GM19372 (cell line): ENCODE measurements around the gene CEP128.
A peak's percentile ranks its signal among the peaks of the same experiment; 100 is the strongest.

Experiments used
- ATAC-seq: cut with Tn5 transposase; IDR thresholded peaks from one replicate; pipeline ENCODE4 v1.9.1; 2021; ENCODE audit warnings: mild to moderate bottlenecking, low read depth, moderate library complexity; ENCODE audit not compliant: unreplicated experiment

Gene CEP128

GRCh38 chr14:80906336-80906735 lies 35.2 kb downstream of the CEP128 start:
- no peak for ATAC-seq

DNA sequence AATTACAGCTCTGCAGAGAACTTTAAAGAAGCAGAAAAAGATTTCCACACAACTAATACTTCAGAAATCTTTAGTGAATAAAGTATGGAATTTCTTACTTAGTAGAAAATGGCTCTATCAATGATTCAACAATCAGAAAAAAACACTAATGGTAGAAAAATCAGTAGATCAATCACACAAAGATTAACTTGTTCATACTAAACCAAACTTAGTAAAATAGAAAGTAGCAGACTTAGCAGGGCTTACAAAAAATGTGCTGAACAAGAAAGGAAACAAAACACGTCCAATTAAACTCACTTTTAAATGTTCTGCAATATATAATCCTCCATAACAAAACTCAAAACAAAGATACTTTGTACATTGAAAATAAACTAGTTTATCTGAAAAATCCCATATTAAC lies 38.9 kb downstream of the CEP128 start:
- no peak for ATAC-seq

GRCh38 chr14:80901822-80902221 lies 39.7 kb downstream of the CEP128 start:
- no peak for ATAC-seq

GRCh38 chr14:80901260-80901659 lies 40.3 kb downstream of the CEP128 start:
- no peak for ATAC-seq

DNA sequence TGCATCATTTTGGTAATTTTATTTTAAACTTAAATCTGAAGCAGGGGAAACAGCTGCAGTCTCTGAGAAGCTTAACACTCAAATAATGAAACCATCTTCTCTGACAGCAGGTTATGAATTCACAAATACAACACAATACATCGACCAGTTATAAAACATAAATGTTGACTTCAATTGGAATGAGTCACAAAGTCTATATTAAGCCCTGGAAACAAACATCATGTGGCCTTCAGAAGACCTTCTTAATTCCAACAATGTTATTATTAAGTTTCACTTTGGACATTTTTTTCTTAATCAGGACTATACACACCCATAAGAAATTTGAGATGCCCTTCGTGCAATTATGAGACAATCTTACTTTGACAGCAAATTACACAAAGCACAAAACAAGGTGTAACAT lies 68.9 kb downstream of the CEP128 start:
- ATAC-seq = no peak

DNA sequence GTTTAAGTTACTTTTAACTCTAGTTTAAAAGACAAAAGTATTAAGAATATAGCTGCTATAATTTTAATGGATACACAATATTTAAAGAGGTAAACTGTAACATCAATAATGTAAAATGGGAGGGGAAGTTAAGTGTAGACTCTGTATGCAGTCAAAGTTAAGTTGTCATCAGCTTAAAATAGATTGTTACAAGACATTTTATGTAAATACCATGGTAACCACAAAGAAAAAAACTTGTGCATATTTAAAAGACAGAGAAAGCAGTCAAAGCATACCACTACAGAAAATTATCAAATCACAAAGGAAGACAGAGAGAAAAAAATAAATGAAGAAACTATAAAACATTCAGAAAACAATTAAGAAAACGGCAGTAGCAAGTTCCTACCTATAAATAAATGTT lies 73.3 kb downstream of the CEP128 start:
- ATAC-seq = no peak

DNA sequence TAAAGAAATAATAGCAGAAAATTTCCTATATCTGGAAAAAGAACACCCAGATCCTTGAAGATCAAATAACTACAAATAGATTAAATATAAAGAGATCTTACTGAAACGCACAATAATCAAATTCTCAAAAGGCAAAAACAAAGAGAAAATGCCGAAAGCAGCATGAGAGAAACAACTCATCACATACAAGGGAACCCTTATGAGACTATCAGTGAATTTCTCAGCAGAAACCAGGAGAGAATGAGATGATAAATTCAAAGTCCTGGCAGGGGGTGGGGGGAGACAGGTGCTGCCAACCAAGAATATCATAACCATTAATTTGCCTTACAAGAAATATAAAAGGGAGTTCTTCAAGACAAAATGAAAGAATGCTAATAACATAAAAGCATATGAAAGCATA lies 73.7 kb downstream of the CEP128 start:
- ATAC-seq = no peak

DNA sequence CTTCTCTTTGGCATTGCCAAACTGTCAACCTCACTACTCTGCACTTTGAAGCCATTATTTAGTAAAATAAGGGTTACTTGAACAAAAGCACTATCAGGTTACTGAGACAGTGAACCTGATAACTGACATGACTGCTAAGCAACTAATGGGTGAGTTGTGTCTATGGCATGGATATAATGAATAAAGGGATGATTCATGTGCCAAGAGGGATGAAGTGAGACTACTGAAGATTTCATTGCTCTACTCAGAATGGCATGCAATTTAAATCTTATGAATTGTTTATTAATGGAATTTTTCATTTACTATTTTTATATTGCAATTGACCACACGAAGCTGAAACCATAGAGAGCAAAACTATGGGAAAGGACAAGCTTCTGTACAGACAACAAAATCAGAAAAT lies 74.4 kb downstream of the CEP128 start:
- no peak for ATAC-seq

DNA sequence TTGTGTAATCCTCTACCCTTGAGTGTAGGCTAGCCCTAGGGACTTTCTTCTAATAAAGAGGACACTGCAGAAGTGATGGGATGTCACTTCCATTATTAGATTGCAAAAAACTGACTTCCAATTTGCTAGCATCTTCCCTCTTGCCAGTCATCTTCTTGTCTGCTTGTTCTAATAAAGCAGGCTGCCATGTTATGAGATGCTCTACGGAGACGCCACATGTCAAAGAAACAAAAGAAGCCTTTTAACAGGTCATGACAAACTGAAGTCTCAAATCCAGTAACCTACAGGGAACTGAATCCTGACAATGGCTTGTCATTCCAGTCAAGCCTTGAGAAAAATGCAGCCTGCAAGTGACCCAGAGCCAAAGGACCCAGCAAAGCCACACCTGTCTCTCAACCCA lies 76.0 kb downstream of the CEP128 start:
- ATAC-seq = no peak

DNA sequence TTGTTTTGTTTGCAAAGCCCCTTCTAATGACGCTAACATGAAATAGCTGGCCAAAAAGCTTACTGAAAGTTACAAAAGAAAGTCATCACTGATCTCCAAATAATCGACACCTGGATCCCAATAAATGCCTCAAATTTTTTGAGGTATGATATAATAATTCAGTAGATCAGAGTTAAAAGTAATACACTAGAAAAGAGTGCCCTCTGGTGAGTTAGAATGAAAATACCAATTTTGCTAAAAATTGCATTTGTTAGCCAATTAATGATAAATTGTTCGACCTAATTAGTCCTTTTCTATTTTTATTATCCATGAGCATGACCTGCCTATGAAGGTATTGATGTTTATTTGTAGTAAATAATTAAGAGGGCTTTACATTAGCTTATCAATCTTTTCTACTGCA lies 78.6 kb downstream of the CEP128 start:
- ATAC-seq = no peak

DNA sequence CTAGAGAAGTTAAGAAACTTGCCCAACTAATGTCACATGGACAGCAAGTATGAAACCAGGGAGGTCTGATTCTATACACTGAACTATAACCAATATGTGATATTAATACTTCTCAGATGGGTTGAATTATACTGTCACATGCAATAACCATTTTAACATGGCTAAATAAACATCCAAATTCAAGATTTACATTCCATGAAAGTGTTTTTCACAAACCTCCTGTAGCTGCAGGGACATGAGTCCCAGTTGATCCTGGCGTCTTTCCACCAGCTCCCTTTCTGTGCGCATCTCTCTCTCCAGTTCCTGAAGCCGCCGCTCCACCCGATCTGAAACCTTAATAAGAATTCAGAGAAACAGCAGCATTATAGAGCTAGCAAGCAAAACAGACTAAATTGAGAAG lies 79.0 kb downstream of the CEP128 start:
- ATAC-seq = no peak

DNA sequence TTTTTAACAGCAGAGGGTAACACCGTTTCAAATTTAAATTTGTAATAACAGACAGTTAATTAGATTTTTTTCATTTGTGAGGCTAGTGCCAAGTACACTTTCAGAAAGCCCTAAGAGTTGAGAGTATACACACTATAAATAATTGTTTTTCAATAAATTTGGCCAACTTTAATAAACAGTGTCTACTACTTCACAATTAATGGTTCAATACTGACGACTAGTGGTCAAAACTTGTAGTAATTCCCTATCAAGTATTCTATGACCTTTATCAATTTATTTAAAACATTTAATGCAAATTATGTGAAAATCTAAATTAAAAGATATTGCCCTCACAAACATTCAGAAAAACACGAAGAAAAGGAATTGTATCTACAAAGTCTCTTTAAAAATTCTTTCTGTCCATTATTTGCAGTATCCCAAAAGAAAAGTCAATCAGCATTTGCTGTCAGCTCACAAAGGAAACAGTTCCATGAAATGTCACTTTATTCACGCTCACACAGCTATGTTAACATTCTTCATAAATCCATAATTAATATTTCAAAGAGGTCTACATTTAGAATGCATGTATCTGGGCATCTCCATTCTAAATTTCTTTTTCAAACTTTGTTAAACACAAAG lies 91.2 kb downstream of the CEP128 start:
- ATAC-seq = peak; percentile 83

DNA sequence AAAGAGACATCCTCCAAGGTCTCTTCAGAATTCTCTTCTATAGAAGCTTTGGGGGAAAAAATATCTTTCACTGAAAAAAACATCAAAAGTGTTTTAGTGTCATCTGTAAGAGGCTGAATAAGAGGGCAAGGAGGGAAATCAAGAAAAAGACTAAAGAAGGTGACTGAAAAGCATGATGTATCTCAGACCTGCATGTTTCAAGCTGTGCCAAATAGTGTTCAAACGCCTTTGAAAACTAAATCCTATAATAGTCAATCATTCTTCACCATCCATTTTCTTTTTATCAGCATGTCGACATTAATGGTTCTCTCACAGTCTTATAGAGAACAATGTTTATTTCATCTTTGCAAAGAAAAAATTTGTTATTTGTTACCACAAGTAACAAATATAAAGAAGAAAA lies 94.5 kb downstream of the CEP128 start:
- ATAC-seq = no peak

DNA sequence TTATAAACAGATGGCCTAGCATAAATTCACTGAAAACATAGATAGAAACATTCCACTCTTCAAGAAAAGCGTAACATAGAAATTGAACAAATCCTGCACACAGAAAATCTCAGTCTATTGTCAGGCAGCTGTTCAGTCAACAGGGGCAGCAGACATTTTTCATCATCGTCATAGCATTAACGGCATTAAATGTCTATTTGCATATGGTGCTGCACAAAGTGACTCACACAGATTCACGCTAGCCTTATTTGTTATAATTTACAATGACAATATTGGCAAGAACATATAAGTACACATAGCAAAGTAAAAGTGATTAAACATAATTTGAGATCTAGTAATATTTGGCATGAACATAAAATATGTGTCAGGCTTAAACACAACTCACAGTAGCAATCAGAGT lies 95.7 kb downstream of the CEP128 start:
- ATAC-seq = no peak

- ATAC-seq = no peak
These were observed 96.7 kb downstream of the CEP128 start for GRCh38 chr14:80844872-80845271.

GRCh38 chr14:80839743-80840142 lies 101.8 kb downstream of the CEP128 start:
- no peak for ATAC-seq

GRCh38 chr14:80809663-80810062 lies 131.9 kb downstream of the CEP128 start:
- no peak for ATAC-seq

DNA sequence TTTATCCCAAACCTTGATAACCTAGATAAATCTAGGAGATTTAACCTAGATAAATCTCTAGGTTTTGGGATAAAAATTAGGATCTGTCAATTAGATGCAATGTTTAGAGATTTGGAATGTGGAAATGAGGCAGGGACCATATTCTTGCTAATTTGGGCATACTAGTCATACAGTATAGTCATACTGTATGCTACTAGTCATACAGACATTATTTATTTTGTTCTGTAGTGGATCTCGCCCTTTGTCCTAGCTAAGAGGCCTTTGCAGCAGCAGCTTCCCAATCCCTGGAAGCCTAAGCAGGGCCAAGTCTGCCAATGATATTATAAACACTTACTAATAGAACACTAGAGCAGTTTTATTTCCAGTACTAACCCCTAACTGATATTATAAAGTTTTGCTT lies 136.4 kb downstream of the CEP128 start:
- no peak for ATAC-seq

DNA sequence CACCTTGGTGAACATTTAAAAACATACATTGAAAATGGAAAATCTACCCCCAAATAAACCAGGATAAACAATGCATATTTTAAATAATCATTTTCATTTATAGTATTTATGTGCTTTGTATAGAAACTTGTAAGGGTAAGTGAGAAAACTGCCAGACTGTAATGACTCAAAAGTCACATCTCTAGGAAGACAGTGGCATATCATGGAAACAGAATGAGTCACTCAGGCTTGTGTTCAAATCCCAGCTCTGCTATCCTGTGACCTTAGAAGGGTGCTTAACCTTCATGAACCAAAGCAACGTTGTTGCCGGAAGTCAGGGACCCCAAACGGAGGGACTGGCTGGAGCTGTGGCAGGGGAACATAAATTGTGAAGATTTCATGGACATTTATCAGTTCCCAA lies 142.7 kb downstream of the CEP128 start:
- ATAC-seq = no peak

DNA sequence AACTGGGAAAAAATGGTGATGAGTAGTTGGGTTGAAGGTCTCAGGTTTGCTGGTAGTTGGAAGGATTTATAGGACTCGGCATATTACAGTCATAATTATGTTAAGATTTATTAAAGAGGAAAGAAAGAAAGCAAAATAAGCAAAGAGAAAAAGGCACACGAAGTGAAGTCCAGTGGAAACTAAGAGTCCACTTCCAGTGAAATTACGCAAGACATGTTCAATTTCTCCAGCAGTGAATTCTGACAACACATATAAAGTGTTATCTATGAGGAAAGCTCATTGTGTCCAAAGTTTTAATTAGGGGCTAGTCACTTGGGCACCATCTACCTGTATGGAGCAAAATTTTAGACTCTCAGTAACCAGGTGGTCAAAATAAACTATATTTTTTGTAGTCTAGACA lies 143.3 kb downstream of the CEP128 start:
- ATAC-seq = no peak

DNA sequence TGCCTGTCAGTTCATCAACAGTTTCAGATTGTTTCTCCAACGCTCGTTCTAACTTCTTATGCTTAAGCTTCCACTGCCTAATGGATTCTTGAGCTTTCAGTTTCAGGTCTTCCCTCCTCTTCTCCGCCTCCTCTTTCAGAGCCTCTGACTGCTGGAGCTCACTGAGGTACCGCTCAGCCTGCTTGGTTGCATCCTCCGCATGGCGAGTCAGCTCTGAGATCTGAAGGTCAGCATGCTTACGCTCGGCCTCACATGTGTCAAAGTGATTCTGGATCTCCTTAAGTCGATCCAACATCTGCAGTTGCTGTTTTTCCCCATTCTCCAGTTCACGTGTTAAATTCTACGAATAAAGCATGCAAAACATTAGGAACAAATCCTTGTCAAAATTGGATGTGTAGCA lies 148.8 kb downstream of the CEP128 start:
- ATAC-seq = no peak

- ATAC-seq = no peak
These were observed 153.7 kb downstream of the CEP128 start for GRCh38 chr14:80787876-80788275.

GRCh38 chr14:80784820-80785219 lies 156.7 kb downstream of the CEP128 start:
- ATAC-seq = no peak
